ENCODE measurements around the gene GLIPR1L2.
A peak's percentile ranks its signal among the peaks of the same experiment; 100 is the strongest.
"Not testable (repeated sequence)": the region's sequence is repeated elsewhere in the genome, so short reads cannot be mapped to it uniquely, and the experiment has no call there.

Gene GLIPR1L2

DNA sequence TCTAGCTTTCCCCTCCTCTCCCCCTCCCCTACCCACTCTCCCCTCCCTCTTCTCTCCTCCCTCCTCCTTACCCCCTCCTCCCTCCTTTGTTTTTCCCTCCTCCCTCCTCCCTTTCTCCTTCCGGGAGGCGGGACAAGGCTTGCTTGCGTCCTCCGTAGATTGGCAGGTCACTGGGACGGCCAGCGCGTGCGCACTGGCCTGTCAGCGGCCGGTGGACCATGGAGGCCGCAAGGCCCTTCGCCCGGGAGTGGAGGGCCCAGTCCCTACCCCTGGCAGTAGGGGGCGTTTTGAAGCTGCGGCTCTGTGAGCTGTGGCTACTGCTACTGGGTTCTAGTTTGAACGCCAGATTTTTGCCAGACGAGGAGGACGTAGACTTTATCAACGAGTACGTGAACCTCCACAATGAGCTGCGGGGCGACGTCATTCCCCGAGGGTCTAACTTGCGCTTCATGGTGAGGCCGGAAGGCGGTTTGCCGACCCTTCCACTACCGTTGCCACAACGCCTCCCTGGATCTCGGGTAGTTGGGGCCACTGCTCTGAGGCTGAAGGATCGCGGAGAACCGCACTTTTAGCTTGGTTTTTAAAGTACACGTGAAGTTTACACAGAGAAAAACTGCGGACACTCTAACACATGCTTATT is at the start of gene GLIPR1L2:
GLIPR1L2 (plus strand) TSS at position 191 of the 640 bp plus-strand sequence; CDS start at position 219, 28 bp downstream.
- DNase-seq, result peak; percentile 90

- no peak for DNase-seq
Observed at GRCh38 chr12:75341873-75342272, 49.0 kb upstream of the GLIPR1L2 start.

- DNase-seq, result no peak
Observed at GRCh38 chr12:75345531-75345930, 45.4 kb upstream of the GLIPR1L2 start.

GRCh38 chr12:75346215-75346614 is 44.7 kb upstream of the GLIPR1L2 start:
- not testable (repeated sequence) for DNase-seq

GRCh38 chr12:75349946-75350345 is 40.9 kb upstream of the GLIPR1L2 start:
- DNase-seq, result no peak

DNA sequence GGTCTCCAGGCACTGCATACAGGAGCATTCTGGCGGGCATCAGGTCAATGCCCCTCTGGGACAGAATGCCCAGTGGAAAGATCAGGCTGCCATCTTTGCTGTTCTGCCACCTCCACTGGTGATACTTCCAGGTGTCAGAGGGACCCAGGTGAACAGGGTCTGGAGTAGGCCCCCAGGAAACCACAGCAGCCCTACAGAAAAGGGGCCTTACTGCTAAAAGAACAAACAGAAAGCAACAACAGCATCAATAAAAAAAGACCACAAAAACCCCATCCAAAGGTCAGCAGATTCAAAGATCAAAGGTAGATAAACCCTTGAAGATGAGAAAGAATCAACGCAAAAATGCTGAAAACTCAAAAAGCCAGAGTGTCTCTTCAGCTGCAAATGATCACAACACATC is 40.5 kb upstream of the GLIPR1L2 start:
- DNase-seq, result no peak

DNA sequence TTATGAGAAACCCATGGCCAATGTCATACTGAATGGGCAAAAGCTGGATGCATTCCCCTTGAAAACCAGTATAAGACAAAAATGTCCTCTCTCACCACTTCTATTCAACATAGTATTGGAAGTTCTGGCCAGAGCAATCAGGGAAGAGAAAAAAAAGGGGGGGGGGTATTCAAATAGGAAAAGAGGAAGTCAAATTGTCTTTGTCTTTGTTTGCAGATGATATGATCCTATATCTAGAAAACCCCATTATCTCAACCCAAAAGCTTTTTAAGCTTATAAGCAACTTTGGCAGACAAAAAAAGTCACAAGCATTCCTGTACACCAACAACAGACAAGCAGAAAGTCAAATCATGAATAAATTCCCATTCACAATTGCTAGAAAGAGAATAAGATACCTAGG is 36.9 kb upstream of the GLIPR1L2 start:
- DNase-seq, result no peak

GRCh38 chr12:75360920-75361319 is 30.0 kb upstream of the GLIPR1L2 start:
- no peak for DNase-seq

GRCh38 chr12:75361408-75361807 is 29.5 kb upstream of the GLIPR1L2 start:
- DNase-seq, result no peak

DNA sequence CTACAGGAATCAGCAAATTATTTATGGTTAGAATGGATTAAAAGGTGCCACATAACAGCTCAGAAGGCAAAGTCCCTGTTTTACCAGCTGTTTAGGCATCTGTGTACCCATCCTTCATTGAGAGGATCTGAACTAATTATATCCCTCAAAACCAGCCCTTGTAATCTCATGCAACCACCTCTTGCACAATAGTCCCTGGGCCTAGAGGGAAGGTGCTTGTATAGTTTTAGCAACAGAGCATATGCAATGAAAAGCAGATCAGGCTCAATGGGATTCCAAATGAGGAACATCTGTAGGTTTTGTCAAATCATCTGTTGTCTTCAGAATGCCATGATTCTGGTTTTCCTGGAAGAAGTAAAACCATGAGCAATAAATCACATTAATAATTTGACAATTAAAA is 26.0 kb upstream of the GLIPR1L2 start:
- no peak for DNase-seq

GRCh38 chr12:75366629-75367028 is 24.3 kb upstream of the GLIPR1L2 start:
- DNase-seq, result no peak

DNA sequence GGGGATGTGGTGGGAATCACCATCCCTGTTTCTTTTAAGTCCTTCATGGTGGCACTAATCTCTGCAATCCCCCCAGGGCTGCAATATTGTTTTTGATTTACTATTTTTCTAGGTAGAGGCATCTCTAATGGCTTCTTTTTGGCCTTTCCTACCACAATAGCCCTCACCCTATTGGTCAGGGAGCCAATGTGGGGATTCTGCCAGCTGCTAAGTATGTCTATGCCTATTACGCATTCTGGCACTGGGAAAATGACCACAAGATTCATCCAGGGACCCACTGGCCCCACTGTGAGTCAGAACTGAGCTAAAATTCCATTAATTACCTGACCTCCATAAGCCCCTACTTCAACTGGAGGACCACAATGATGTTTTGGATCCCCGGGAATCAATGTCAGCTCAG is 15.9 kb upstream of the GLIPR1L2 start:
- no peak for DNase-seq

DNA sequence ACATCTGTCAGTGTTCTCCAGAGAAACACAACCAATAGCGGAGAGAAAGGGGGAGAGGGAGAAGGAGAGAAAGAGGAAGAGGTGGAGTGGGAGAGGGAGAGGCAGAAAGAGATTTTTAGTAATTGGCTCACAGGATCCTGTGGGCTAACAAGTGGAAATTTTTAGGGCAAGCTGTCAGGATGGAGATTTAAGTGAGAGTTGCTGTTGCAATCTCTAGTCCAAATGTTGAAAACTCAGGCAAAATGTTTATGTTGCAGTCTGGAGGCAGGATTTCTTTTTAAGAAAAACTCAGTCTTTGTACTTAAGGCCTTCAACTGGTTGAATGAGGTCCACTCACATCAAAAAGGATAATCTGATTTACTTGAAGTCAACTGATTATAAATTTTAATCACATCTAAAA is 12.5 kb upstream of the GLIPR1L2 start:
- no peak for DNase-seq

- peak; percentile 17 for DNase-seq
Observed at GRCh38 chr12:75389061-75389460, 1.8 kb upstream of the GLIPR1L2 start.

DNA sequence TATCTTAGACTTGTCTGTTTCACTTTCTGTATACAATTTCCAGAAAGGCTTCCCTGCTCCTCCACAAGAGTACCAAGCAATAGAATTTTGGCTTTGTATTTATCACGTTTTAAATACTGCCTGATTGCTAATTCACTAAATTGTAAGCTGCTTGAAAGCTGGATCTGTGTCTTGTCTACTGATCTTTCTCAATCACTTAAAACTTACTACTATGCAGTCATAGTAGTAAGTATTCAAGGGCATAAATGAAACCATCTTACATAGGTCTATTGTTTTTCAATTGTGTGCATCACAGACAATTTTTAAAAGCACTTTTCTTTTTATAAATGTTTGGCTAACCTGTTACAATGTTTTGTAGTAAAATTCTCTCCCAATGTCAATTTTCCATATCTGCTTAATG is 1.2 kb upstream of the GLIPR1L2 start:
- no peak for DNase-seq

DNA sequence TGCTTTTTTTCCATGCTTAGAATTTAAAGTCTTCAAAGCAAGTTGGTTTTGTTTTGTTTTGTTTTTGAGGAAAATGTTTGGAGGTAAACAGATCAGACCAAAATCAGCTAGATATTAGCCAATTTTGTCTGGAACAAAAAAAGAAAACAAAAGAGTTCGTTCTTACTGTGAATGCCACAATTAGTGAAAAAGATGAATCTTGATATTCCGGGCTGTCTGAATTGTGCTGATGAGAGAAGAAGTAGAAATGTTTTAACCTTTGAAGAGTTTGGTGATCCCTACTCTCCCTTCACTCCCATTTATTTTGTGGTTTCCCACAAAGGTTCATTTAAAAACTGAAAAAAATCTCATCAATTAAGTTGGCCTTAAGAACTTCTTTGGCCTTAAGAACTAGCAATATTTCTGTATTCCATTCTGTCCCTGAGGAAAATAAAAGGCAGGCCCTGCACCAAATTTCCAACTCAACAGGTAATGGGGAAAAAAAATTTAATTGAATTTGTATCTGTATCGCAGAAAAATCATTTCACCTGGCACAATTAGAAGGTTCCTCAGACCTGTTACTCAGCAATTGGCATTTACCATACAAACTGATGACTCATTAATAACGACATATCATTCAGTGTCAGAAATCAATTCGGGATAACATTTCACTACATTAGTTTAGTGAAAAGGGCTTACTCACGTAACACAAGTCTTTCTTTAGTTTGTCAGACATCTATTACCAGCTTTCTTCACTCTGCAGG is 562 bp upstream of the GLIPR1L2 start:
- no peak for DNase-seq

DNA sequence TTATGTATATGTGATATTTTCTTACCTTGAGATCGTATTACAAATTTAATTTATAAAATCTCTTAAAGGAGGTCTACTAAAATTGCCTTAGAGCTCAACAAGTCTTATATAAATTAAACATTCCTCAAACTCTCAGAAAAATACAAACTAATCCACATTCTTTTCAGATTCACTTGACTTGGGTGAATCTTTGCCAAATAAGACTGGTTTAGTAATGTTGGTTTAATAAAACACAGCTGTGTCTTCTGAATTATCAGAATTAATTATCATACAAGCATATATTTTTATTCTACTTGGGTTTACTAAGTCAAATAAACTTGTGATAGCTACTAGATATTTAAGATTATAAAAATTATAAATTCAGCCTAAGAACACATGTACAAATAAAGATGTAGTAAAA is 13.3 kb downstream of the GLIPR1L2 start:
- DNase-seq, result no peak

DNA sequence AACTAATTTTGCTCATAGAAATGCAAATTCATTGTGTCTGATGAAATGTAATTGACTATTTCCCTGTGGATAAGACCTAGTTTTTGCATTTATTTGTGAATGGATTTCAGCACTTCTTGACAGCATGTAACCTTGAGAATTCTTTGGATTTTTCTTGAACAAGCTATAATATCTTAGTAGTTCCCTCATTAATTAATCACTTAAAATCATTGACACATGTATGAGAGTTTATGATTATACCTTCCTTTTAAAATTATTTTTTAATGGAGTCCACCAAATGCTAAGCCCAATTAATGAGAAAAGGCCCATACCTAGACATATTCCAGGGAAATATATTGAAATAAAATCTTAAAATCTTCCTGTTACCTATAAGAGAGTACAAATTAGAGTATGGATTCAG is 16.8 kb downstream of the GLIPR1L2 start:
- no peak for DNase-seq

DNA sequence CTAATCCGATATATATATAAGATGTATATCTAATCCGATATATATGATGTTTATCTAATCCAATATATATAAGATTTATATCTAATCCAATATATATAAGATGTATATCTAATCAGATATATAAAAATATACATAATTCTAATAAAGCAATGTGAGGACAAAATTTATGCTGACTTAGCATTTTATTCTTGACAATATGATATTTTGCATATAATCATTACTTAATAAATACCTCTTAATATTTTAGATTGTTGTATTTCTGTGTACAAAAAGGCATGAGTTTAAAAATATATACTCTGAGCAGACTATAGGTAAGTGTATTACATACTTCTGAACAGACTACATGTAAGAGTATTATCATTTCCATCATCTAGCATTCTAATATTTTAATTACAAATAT is 18.9 kb downstream of the GLIPR1L2 start:
- no peak for DNase-seq

- DNase-seq, result no peak
Observed at GRCh38 chr12:75414671-75415070, 23.8 kb downstream of the GLIPR1L2 start.

GRCh38 chr12:75419841-75420240 is 29.0 kb downstream of the GLIPR1L2 start:
- no peak for DNase-seq

DNA sequence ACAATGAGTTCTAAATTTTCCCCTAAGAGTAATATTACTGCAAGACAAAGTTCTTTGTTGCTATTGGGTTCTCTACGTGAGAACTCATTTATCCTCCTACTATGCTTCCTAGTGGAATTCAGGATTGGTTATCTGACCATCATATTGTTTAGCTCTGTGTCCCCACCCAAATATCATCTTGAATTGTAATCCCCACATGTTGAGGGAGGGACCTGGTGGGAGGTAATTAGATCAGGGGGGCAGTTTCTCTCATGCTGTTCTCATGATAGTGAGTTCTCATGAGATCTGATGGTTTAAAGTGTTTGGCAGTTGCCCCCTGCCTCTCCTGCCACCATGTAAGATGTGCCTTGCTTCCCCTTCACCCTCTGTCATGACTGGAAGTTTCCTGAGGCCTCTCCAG is 36.6 kb downstream of the GLIPR1L2 start:
- DNase-seq, result no peak

- DNase-seq, result no peak
Observed at GRCh38 chr12:75428767-75429166, 37.9 kb downstream of the GLIPR1L2 start.

- no peak for DNase-seq
Observed at GRCh38 chr12:75432924-75433323, 42.0 kb downstream of the GLIPR1L2 start.

- no peak for DNase-seq
Observed at GRCh38 chr12:75437564-75437963, 46.7 kb downstream of the GLIPR1L2 start.
